GM12865 (cell line): Measurements from ENCODE around the gene EFCAB8.

ENCODE experiments used
- DNase-seq: peaks from one replicate; pipeline ENCODE4 v3.0.0; 2010; ENCODE audit warnings: low read depth
- H3K4me3 ChIP-seq: 2 replicates; pipeline ENCODE4 v1.5.1; 2011; ENCODE audit warnings: mild to moderate bottlenecking, low read depth, low read length, control low read depth
- TF ChIP-seq, protein P1 (sequence below): IDR thresholded peaks from 2 replicates; pipeline ENCODE4 v1.5.1; 2011; ENCODE audit warnings: low read length, control low read depth, low read depth, inconsistent platforms; ENCODE audit not compliant: insufficient read depth; ENCODE audit errors: missing control alignments

EFCAB8 gene

GRCh38 chr20:32965115-32965514 is 106.4 kb downstream of the EFCAB8 start:
- TF ChIP-seq, protein P1, sequence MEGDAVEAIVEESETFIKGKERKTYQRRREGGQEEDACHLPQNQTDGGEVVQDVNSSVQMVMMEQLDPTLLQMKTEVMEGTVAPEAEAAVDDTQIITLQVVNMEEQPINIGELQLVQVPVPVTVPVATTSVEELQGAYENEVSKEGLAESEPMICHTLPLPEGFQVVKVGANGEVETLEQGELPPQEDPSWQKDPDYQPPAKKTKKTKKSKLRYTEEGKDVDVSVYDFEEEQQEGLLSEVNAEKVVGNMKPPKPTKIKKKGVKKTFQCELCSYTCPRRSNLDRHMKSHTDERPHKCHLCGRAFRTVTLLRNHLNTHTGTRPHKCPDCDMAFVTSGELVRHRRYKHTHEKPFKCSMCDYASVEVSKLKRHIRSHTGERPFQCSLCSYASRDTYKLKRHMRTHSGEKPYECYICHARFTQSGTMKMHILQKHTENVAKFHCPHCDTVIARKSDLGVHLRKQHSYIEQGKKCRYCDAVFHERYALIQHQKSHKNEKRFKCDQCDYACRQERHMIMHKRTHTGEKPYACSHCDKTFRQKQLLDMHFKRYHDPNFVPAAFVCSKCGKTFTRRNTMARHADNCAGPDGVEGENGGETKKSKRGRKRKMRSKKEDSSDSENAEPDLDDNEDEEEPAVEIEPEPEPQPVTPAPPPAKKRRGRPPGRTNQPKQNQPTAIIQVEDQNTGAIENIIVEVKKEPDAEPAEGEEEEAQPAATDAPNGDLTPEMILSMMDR = no peak
- no peak for DNase-seq
- no peak overlapping the region for H3K4me3 ChIP-seq

- no peak overlapping the region for H3K4me3 ChIP-seq
- no peak for DNase-seq
- TF ChIP-seq, protein P1 = no peak
These were observed 107.1 kb downstream of the EFCAB8 start for GRCh38 chr20:32965581-32966373.

DNA sequence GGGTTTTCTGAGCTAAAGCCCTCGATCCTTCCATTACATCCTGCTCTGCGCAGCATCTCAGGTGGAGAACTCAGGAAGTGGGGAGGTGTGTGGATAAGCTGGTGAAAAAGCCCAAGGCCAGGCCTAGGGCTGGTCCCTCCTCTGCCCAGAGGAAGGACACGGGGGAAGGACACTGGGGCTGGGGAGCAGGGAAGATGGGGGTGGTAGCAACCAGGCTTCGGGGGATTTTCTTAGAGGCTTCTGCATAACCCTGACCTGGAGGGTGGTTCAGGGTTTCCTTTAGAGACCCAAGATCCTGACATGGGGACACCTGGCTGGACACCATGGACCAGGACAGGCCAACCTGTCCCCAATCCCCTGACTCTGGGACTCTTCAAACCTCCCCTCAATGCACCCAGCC is 107.7 kb downstream of the EFCAB8 start:
- TF ChIP-seq, protein P1 = no peak
- DNase-seq = no peak
- H3K4me3 ChIP-seq = no peak overlapping the region

DNA sequence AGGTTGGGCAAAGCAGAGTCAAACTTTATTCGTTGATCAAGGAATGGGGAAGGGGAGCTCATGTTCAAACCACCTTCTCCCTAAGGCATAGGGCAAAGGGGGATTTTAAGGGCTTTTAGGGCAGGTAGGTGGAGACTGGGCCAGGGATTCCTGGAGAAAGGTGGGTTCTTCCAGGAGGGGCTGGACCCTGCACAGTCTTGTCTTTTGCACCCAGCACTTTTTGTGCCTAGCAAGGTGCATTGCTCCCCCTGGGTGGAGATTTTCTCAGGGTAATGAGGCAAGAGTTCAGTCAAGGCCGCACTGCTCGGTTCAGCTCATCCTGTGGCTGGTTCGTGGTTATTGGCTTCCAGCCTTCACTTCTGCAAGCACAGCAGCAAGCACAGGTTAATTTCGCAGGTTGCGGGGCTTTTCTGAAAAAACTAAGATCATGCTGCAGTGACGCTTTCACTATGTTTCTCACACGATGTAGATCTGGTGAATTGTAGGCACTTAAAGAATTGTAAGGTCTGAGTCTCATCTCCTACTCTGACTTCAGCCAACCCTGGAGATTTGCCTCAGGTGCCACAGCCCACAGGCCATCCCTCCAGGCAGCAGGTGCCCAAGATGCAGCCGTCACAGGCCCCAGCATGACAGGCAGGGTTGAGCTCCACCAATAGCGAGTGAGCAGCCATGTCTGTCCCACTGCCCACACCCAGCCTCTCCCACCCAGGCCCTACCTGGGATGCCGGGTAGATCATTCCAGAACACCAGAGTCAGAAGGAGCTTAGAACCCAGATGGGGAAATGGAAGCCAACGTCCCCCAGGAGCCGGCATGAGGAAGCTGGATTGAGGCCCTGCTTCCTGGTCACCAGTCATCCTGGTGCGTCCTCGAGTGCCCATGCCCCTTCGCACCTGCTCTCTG is 108.4 kb downstream of the EFCAB8 start:
- DNase-seq = peak; percentile 76
- TF ChIP-seq, protein P1 = no peak
- H3K4me3 ChIP-seq = no peak overlapping the region

- TF ChIP-seq, protein P1 = no peak
- DNase-seq = no peak
- H3K4me3 ChIP-seq = no peak overlapping the region
These were observed 109.3 kb downstream of the EFCAB8 start for GRCh38 chr20:32967961-32968457.

DNA sequence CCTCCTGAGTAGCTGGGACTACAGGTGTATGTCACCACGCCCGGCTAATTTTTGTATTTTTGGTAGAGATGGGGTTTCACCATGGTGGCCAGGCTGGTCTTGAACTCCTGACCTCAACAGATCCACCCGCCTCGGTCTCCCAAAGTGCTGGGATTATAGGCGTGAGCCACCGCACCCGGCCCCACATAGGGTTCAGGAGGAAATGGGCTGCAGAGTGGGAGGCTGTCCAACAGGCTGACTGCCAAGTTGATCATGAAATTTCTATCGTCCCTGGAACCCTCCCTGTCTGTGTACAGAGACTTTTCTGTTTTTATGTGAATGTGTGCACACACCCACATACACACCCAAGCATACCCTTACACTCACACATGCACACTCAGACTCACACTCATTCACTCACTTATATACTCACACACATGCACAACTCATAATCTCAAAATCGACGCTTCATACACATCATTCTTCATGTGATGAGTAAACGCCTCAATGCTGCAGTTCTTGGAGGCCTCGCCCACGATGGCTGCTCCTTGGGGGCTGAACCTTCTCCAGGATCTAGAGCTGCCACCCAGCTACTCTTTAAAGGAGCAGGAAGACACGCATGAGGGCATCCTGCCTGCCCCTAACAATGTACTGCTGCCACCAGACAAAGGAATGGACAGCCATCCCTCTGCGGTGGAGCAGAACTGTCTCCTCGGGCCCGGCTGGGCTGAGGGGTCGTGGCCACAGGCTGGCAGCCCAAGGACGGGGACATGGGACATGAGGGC is 109.9 kb downstream of the EFCAB8 start:
- no peak for DNase-seq
- H3K4me3 ChIP-seq = no peak overlapping the region
- TF ChIP-seq, protein P1 = no peak
